HepG2 (cell line): Measurements from ENCODE around the gene MSL2. TPM values are rescaled to one million over a fixed set of nuclear protein-coding genes. Genes with fewer than 3 reads are reported as not detected.
A peak's percentile ranks its signal among the peaks of the same experiment; 100 is the strongest.

ENCODE experiments used
- ATAC-seq: fragments of 200-7000 bp; cut with Tn5 transposase; 3 replicates; pipeline ENCODE4 v1.9.1; 2020; ENCODE audit warnings: mild to moderate bottlenecking, moderate library complexity
- BruUV-seq: library from RNA; stranded (reverse); fragments of 400-500 nt; replicated peaks from 2 replicates; lab custom pipeline; 2021; lab: Mats Ljungman, UMichigan
- CTCF ChIA-PET: fragments of 300-600 bp; formaldehyde crosslinking; extraction: SDS; loops from one replicate; lab custom pipeline; 2021; ENCODE audit warnings: low total read pairs, inconsistent platforms, low intra/inter-chr PET ratio; lab: Yijun Ruan, JAX
- POLR2A ChIA-PET: fragments of 350-600 bp; sonication (Branson Sonifier 250); formaldehyde crosslinking; loops from one replicate; lab custom pipeline; 2020; ENCODE audit warnings: antibody characterized with exemption, inconsistent platforms; lab: Yijun Ruan, JAX
- DNase-seq: peaks from one replicate; pipeline ENCODE4 v3.0.0-alpha.2; 2015; ENCODE audit warnings: low spot score
- FAIRE-seq: peaks from 3 replicates; lab custom pipeline; 2011; peaks lifted over from hg19 to GRCh38; lab: Jason Lieb, UNC
- H2AFZ ChIP-seq: one replicate; pipeline ENCODE4 v1.6.1; 2011; ENCODE audit warnings: low read length, inconsistent platforms
- H3K27ac ChIP-seq: fragments of 300-600 bp; 3 replicates; pipeline ENCODE4 v1.8.0; 2011; ENCODE audit warnings: mixed run types, mild to moderate bottlenecking, mixed read lengths, low read length, inconsistent platforms; ENCODE audit not compliant: insufficient read depth; ENCODE audit errors: extremely low read length
- H3K27me3 ChIP-seq, 2 experiments: fragments of 200-600 bp in 1 of 2; 2 replicates in 1 of 2; 3 replicates in 1 of 2; pipeline versions ENCODE4 v1.6.0 to v1.8.0; 2011; ENCODE audit warnings: low read length in 2 of 2, mild to moderate bottlenecking in 2 of 2, moderate library complexity in 2 of 2, inconsistent platforms in 1 of 2; ENCODE audit not compliant: insufficient read depth in 2 of 2, control insufficient read depth in 1 of 2
- H3K36me3 ChIP-seq, 2 experiments: fragments of 200-600 bp in 1 of 2; replicated peaks in 1 of 2; 2 replicates in 1 of 2; 3 replicates in 1 of 2; pipeline versions ENCODE4 v1.5.1 to v1.8.0; 2011; ENCODE audit warnings: low read length in 2 of 2, inconsistent platforms in 1 of 2; ENCODE audit not compliant: insufficient read depth in 2 of 2, control insufficient read depth in 1 of 2
- H3K4me1 ChIP-seq: 2 replicates; pipeline ENCODE4 v1.5.1; 2012; ENCODE audit warnings: low read length, inconsistent platforms; ENCODE audit not compliant: insufficient read depth
- H3K4me2 ChIP-seq: 2 replicates; pipeline ENCODE4 v1.6.0; 2011; ENCODE audit warnings: low read depth, low read length, inconsistent platforms
- H3K4me3 ChIP-seq, 3 experiments: fragments of 200-600 bp in 1 of 3; sonication (generic), shearing (Covaris generic) in 1 of 3; replicated peaks in 1 of 3; 2 replicates each; pipeline ENCODE4 v1.5.1; 2011 to 2016; ENCODE audit warnings: low read length in 3 of 3, inconsistent platforms in 2 of 3, low read depth in 2 of 3, mild to moderate bottlenecking in 2 of 3, control low read depth in 1 of 3, mixed read lengths in 1 of 3; ENCODE audit not compliant: insufficient read depth in 1 of 3
- H3K79me2 ChIP-seq: one replicate; pipeline ENCODE4 v1.6.1; 2011; ENCODE audit warnings: low read length, inconsistent platforms; ENCODE audit not compliant: insufficient read depth
- H3K9ac ChIP-seq: 2 replicates; pipeline ENCODE4 v1.6.0; 2011; ENCODE audit warnings: mild to moderate bottlenecking, low read depth, low read length, inconsistent platforms; ENCODE audit not compliant: insufficient read depth
- H3K9me3 ChIP-seq: 2 replicates; pipeline ENCODE4 v1.5.1; 2012; ENCODE audit warnings: mild to moderate bottlenecking, low read length
- H4K20me1 ChIP-seq: 2 replicates; pipeline ENCODE4 v1.6.0; 2011; ENCODE audit warnings: inconsistent platforms, mild to moderate bottlenecking, low read length, moderate library complexity; ENCODE audit not compliant: insufficient read depth
- ADNP ChIP-seq: sonication (generic); formaldehyde crosslinking; IDR thresholded peaks from 2 replicates; pipeline ENCODE4 v1.4.0; 2020; ENCODE audit warnings: missing genetic modification reagents
- ESRRA ChIP-seq: sonication (generic); formaldehyde crosslinking; IDR thresholded peaks from 2 replicates; pipeline ENCODE4 v1.5.1; 2020; ENCODE audit warnings: mild to moderate bottlenecking, low read depth, missing genetic modification reagents
- GZF1 ChIP-seq: sonication (generic); formaldehyde crosslinking; IDR thresholded peaks from 2 replicates; pipeline ENCODE4 v1.5.1; 2020; ENCODE audit warnings: mild to moderate bottlenecking, missing genetic modification reagents
- HNF4A ChIP-seq: sonication (generic); formaldehyde crosslinking; IDR thresholded peaks from 2 replicates; pipeline ENCODE4 v1.4.0; 2020; ENCODE audit warnings: missing genetic modification reagents
- KDM6A ChIP-seq: IDR thresholded peaks from 2 replicates; pipeline ENCODE4 v1.6.1; 2016; ENCODE audit warnings: low read depth
- MAFF ChIP-seq: IDR thresholded peaks from 2 replicates; pipeline ENCODE4 v1.6.1; 2011; ENCODE audit warnings: low read depth, low read length, improper control_type of control experiment
- MAFK ChIP-seq, 2 experiments: IDR thresholded peaks in 1 of 2; conservative IDR thresholded peaks in 1 of 2; 2 replicates each; pipeline ENCODE4 v1.6.1; 2011; ENCODE audit warnings: improper control_type of control experiment in 2 of 2, low read length in 2 of 2
- MATR3 ChIP-seq: sonication (generic); formaldehyde crosslinking; IDR thresholded peaks from 2 replicates; pipeline ENCODE4 v1.4.0; 2020; ENCODE audit warnings: missing genetic modification reagents
- PHB2 ChIP-seq: fragments of 450-650 bp; IDR thresholded peaks from 2 replicates; pipeline ENCODE4 v1.6.1; 2018; ENCODE audit not compliant: partially characterized antibody
- SMAD3 ChIP-seq: sonication (generic); formaldehyde crosslinking; IDR thresholded peaks from 2 replicates; pipeline ENCODE4 v1.4.0; 2020; ENCODE audit warnings: missing genetic modification reagents
- SP4 ChIP-seq: sonication (generic); formaldehyde crosslinking; IDR thresholded peaks from 2 replicates; pipeline ENCODE4 v1.8.1; 2023; ENCODE audit warnings: mild to moderate bottlenecking, missing genetic modification reagents
- U2AF2 ChIP-seq: fragments of 200-400 bp; formaldehyde crosslinking; IDR thresholded peaks from 2 replicates; pipeline ENCODE4 v1.6.1; 2017; ENCODE audit warnings: low read depth, mild to moderate bottlenecking, low read length
- YY1 ChIP-seq: IDR thresholded peaks from 2 replicates; pipeline ENCODE4 v1.6.1; 2011; ENCODE audit warnings: low read length, low read depth, moderate library complexity, mild to moderate bottlenecking; ENCODE audit not compliant: insufficient read depth, insufficient replicate concordance
- ZKSCAN1 ChIP-seq: fragments of 150-350 bp; IDR thresholded peaks from 2 replicates; pipeline ENCODE4 v1.6.1; 2014; ENCODE audit warnings: low read length
- ZNF124 ChIP-seq: sonication (generic); formaldehyde crosslinking; IDR thresholded peaks from 2 replicates; pipeline ENCODE4 v1.4.0; 2020; ENCODE audit warnings: missing genetic modification reagents
- ZNF350 ChIP-seq: sonication (generic); formaldehyde crosslinking; IDR thresholded peaks from 2 replicates; pipeline ENCODE4 v1.4.0; 2020; ENCODE audit warnings: mild to moderate bottlenecking, low read depth, missing genetic modification reagents, borderline replicate concordance
- ZNF549 ChIP-seq: sonication (generic); formaldehyde crosslinking; IDR thresholded peaks from 2 replicates; pipeline ENCODE4 v1.5.0; 2020; ENCODE audit warnings: missing genetic modification reagents
- ZSCAN29 ChIP-seq: sonication (generic); formaldehyde crosslinking; conservative IDR thresholded peaks from 2 replicates; pipeline ENCODE4 v1.4.0; 2020; ENCODE audit warnings: mild to moderate bottlenecking, missing genetic modification reagents
- ZSCAN31 ChIP-seq: sonication (generic); formaldehyde crosslinking; IDR thresholded peaks from 2 replicates; pipeline ENCODE4 v1.5.0; 2020; ENCODE audit warnings: low read depth, mild to moderate bottlenecking, missing genetic modification reagents
- WGBS: methylation state at CpG from one replicate; pipeline ENCODE4 v1.1.6; 2017; ENCODE audit warnings: low lambda C conversion rate; 5-methylcytosine and 5-hydroxymethylcytosine counted together
- in situ Hi-C: cut with HindIII; loops from 2 replicates; pipeline ENCODE4 v1.10.0; 2017; ENCODE audit warnings: low pct_unique_long_range_greater_than_20kb; ENCODE audit not compliant: extremely low pct_ligation_motif_present
- intact Hi-C: fragments of 100-400 bp; cut with micrococcal nuclease; formaldehyde crosslinking; loops from one replicate; pipeline ENCODE4 v1.10.0; 2022; ENCODE audit not compliant: unreplicated experiment
- polyA plus RNA-seq, 8 experiments: library from polyadenylated mRNA; depleted of rRNA in 3 of 8; stranded (reverse) in 7 of 8; unstranded in 1 of 8; fragments of >200 nt; fragmentation: Illumina TruSeq in 4 of 8; extraction: Trizol in 4 of 8; gene quantifications; 2 replicates each; pipeline versions ENCODE4 v1.2.1 to v1.2.3, GENCODE V29; 2011 to 2016; ENCODE audit warnings: low read depth in 4 of 8, missing spikeins in 1 of 8, mixed read lengths in 1 of 8; ENCODE audit not compliant: insufficient read depth in 1 of 8
- total RNA-seq, 5 experiments: library from RNA; depleted of rRNA; stranded (reverse); fragments of >200 nt; fragmentation: Illumina TruSeq; extraction: Trizol; gene quantifications; 2 replicates each; pipeline ENCODE4 v1.2.3, GENCODE V29; 2016; ENCODE audit warnings: low read depth in 1 of 5
- TF ChIP-seq, protein P1 (sequence below): sonication (generic); formaldehyde crosslinking; IDR thresholded peaks from 2 replicates; pipeline ENCODE4 v1.5.0; 2020; ENCODE audit warnings: missing genetic modification reagents
- TF ChIP-seq, protein P2 (sequence below): sonication (generic); formaldehyde crosslinking; IDR thresholded peaks from 2 replicates; pipeline ENCODE4 v1.8.1; 2022; ENCODE audit warnings: mild to moderate bottlenecking, missing genetic modification reagents

MSL2 gene
- total and polyA plus RNA-seq, 2 of the 13 experiments (the other 11 are each of a cell fraction or from before 2014, with no cell fraction given), result 6.9 to 11.7 TPM

GRCh38 chr3:136211547-136211946, 15.4 kb upstream of the MSL2 start:
- Histone ChIP-seq H3K4me1 (peaks cover 29% of the 10 kb centered on the region), H3K9ac (no peak overlapping the region)
- TF ChIP-seq MAFK (conservative IDR thresholded peaks at IDR 0.05 in 1 of 2, IDR thresholded peaks at IDR 0.05 in 1 of 2; ENCODE audit: low read length in 2 of 2) (peak; percentile 79 to 83), SMAD3 (CRISPR knock-in tag) (no peak), ZNF350 (no peak), MAFF (peak; percentile 80)
- TF ChIP-seq, protein P1, sequence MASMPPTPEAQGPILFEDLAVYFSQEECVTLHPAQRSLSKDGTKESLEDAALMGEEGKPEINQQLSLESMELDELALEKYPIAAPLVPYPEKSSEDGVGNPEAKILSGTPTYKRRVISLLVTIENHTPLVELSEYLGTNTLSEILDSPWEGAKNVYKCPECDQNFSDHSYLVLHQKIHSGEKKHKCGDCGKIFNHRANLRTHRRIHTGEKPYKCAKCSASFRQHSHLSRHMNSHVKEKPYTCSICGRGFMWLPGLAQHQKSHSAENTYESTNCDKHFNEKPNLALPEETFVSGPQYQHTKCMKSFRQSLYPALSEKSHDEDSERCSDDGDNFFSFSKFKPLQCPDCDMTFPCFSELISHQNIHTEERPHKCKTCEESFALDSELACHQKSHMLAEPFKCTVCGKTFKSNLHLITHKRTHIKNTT (CRISPR knock-in tag), result no peak
- TF ChIP-seq, all 625 proteins: peak for 2
- DNase-seq (no peak), FAIRE-seq (no peak), ATAC-seq (no peak)
- Histone ChIP-seq H3K79me2 (no peaks in the 10 kb centered on the region), H3K27me3 (no peaks in the 10 kb centered on the region), H2AFZ (no peak overlapping the region), H3K4me2 (no peak overlapping the region), H3K27ac (no peak overlapping the region), H3K9me3 (no peaks in the 10 kb centered on the region), H4K20me1 (no peaks in the 10 kb centered on the region), H3K4me3 (no peak overlapping the region), H3K36me3 (no peaks in the 10 kb centered on the region)
- POLR2A ChIA-PET, result no interaction called here
- CTCF ChIA-PET, result no interaction called here
- WGBS, result 34% methylated on average over 2 of the region's 2 CpGs
- intact Hi-C loops (no loop called here), in situ Hi-C loops (no loop called here)
- no TSS peak for BruUV-seq

- ATAC-seq (no peak), FAIRE-seq (no peak), DNase-seq (no peak)
- H3K79me2 ChIP-seq, result no peaks in the 10 kb centered on the region
- intact Hi-C loops (no loop called here), in situ Hi-C loops (no loop called here)
- H3K9ac ChIP-seq, result no peak overlapping the region
- no peaks in the 10 kb centered on the region for H3K27me3 ChIP-seq
- ChIA-PET POLR2A (interaction anchor here (1.4 kb wide), 1 partner anchor 14 kb away, joined by 4 read pairs; the partner anchor contains the start of gene MSL2), CTCF (no interaction called here)
- no peak overlapping the region for H3K4me2 ChIP-seq
- H3K4me1 ChIP-seq, result peaks cover 29% of the 10 kb centered on the region
- no peaks in the 10 kb centered on the region for H3K36me3 ChIP-seq
- H3K27ac ChIP-seq, result no peak overlapping the region
- H4K20me1 ChIP-seq, result no peaks in the 10 kb centered on the region
- H2AFZ ChIP-seq, result no peak overlapping the region
- no peaks in the 10 kb centered on the region for H3K9me3 ChIP-seq
- no TSS peak for BruUV-seq
- H3K4me3 ChIP-seq, result no peak overlapping the region
- TF ChIP-seq ZSCAN31 (no peak), ZKSCAN1 (no peak), YY1 (no peak), ZNF124 (CRISPR knock-in tag) (no peak), MATR3 (CRISPR knock-in tag) (no peak), U2AF2 (no peak), ESRRA (CRISPR knock-in tag) (no peak), SP4 (CRISPR knock-in tag) (no peak), KDM6A (CRISPR knock-in tag) (no peak), ADNP (no peak), PHB2 (no peak), ZNF549 (CRISPR knock-in tag) (no peak), HNF4A (CRISPR knock-in tag) (no peak), GZF1 (CRISPR knock-in tag) (no peak), ZSCAN29 (CRISPR knock-in tag) (no peak)
- TF ChIP-seq, protein P2, sequence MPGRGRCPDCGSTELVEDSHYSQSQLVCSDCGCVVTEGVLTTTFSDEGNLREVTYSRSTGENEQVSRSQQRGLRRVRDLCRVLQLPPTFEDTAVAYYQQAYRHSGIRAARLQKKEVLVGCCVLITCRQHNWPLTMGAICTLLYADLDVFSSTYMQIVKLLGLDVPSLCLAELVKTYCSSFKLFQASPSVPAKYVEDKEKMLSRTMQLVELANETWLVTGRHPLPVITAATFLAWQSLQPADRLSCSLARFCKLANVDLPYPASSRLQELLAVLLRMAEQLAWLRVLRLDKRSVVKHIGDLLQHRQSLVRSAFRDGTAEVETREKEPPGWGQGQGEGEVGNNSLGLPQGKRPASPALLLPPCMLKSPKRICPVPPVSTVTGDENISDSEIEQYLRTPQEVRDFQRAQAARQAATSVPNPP, result no peak
Observed at GRCh38 chr3:136209921-136210320, 13.8 kb upstream of the MSL2 start.
